Measurements from ENCODE around the gene ZBTB40.

Gene ZBTB40

GRCh38 chr1:22457836-22458235 lies 6.2 kb downstream of the ZBTB40 start:
- DNase-seq = no peak
- in situ Hi-C loops (cut with HindIII; ENCODE audit: low pct_ligation_motif_present, low pct_unique_long_range_greater_than_20kb, low sequenced_read_pairs) = no loop called here

GRCh38 chr1:22461100-22461499 lies 9.4 kb downstream of the ZBTB40 start:
- no peak for DNase-seq
- in situ Hi-C loops (cut with HindIII; ENCODE audit: low pct_ligation_motif_present, low pct_unique_long_range_greater_than_20kb, low sequenced_read_pairs) = no loop called here

- DNase-seq = no peak
- in situ Hi-C loops (cut with HindIII; ENCODE audit: low pct_ligation_motif_present, low pct_unique_long_range_greater_than_20kb, low sequenced_read_pairs) = no loop called here
Observed at GRCh38 chr1:22461678-22462527, 10.3 kb downstream of the ZBTB40 start.

GRCh38 chr1:22462928-22463327 lies 11.3 kb downstream of the ZBTB40 start:
- in situ Hi-C loops (cut with HindIII; ENCODE audit: low pct_ligation_motif_present, low pct_unique_long_range_greater_than_20kb, low sequenced_read_pairs) = no loop called here
- DNase-seq = no peak

GRCh38 chr1:22465015-22465565 lies 13.4 kb downstream of the ZBTB40 start:
- in situ Hi-C loops (cut with HindIII; ENCODE audit: low pct_ligation_motif_present, low pct_unique_long_range_greater_than_20kb, low sequenced_read_pairs) = no loop called here

GRCh38 chr1:22465671-22466070 lies 14.0 kb downstream of the ZBTB40 start:
- DNase-seq = no peak
- in situ Hi-C loops (cut with HindIII; ENCODE audit: low pct_ligation_motif_present, low pct_unique_long_range_greater_than_20kb, low sequenced_read_pairs) = no loop called here

More at GRCh38 chr1:22465015-22465565, 13.4 kb downstream of the ZBTB40 start:
- no peak for DNase-seq

GRCh38 chr1:22470227-22470626 lies 18.6 kb downstream of the ZBTB40 start:
- in situ Hi-C loops (cut with HindIII; ENCODE audit: low pct_ligation_motif_present, low pct_unique_long_range_greater_than_20kb, low sequenced_read_pairs) = no loop called here
- DNase-seq = no peak

GRCh38 chr1:22471078-22471477 lies 19.4 kb downstream of the ZBTB40 start:
- no peak for DNase-seq
- in situ Hi-C loops (cut with HindIII; ENCODE audit: low pct_ligation_motif_present, low pct_unique_long_range_greater_than_20kb, low sequenced_read_pairs) = no loop called here

GRCh38 chr1:22471610-22472009 lies 20.0 kb downstream of the ZBTB40 start:
- no peak for DNase-seq
- in situ Hi-C loops (cut with HindIII; ENCODE audit: low pct_ligation_motif_present, low pct_unique_long_range_greater_than_20kb, low sequenced_read_pairs) = no loop called here

GRCh38 chr1:22472596-22472995 lies 20.9 kb downstream of the ZBTB40 start:
- DNase-seq = no peak
- in situ Hi-C loops (cut with HindIII; ENCODE audit: low pct_ligation_motif_present, low pct_unique_long_range_greater_than_20kb, low sequenced_read_pairs) = no loop called here

GRCh38 chr1:22473952-22474351 lies 22.3 kb downstream of the ZBTB40 start:
- DNase-seq = no peak
- in situ Hi-C loops (cut with HindIII; ENCODE audit: low pct_ligation_motif_present, low pct_unique_long_range_greater_than_20kb, low sequenced_read_pairs) = no loop called here

- no peak for DNase-seq
- in situ Hi-C loops (cut with HindIII; ENCODE audit: low pct_ligation_motif_present, low pct_unique_long_range_greater_than_20kb, low sequenced_read_pairs) = no loop called here
Observed at GRCh38 chr1:22476566-22476965, 24.9 kb downstream of the ZBTB40 start.

- in situ Hi-C loops (cut with HindIII; ENCODE audit: low pct_ligation_motif_present, low pct_unique_long_range_greater_than_20kb, low sequenced_read_pairs) = no loop called here
- DNase-seq = no peak
Observed at GRCh38 chr1:22483121-22483520, 31.5 kb downstream of the ZBTB40 start.

- no peak for DNase-seq
- in situ Hi-C loops (cut with HindIII; ENCODE audit: low pct_ligation_motif_present, low pct_unique_long_range_greater_than_20kb, low sequenced_read_pairs) = no loop called here
Observed at GRCh38 chr1:22484706-22485345, 33.2 kb downstream of the ZBTB40 start.

- in situ Hi-C loops (cut with HindIII; ENCODE audit: low pct_ligation_motif_present, low pct_unique_long_range_greater_than_20kb, low sequenced_read_pairs) = no loop called here
- no peak for DNase-seq
Observed at GRCh38 chr1:22485431-22485830, 33.8 kb downstream of the ZBTB40 start.

- no peak for DNase-seq
- in situ Hi-C loops (cut with HindIII; ENCODE audit: low pct_ligation_motif_present, low pct_unique_long_range_greater_than_20kb, low sequenced_read_pairs) = no loop called here
Observed at GRCh38 chr1:22487781-22488180, 36.1 kb downstream of the ZBTB40 start.

GRCh38 chr1:22488319-22488718 lies 36.7 kb downstream of the ZBTB40 start:
- in situ Hi-C loops (cut with HindIII; ENCODE audit: low pct_ligation_motif_present, low pct_unique_long_range_greater_than_20kb, low sequenced_read_pairs) = no loop called here
- no peak for DNase-seq

GRCh38 chr1:22489278-22489677 lies 37.6 kb downstream of the ZBTB40 start:
- in situ Hi-C loops (cut with HindIII; ENCODE audit: low pct_ligation_motif_present, low pct_unique_long_range_greater_than_20kb, low sequenced_read_pairs) = no loop called here
- DNase-seq = no peak

GRCh38 chr1:22489823-22490222 lies 38.2 kb downstream of the ZBTB40 start:
- DNase-seq = no peak
- in situ Hi-C loops (cut with HindIII; ENCODE audit: low pct_ligation_motif_present, low pct_unique_long_range_greater_than_20kb, low sequenced_read_pairs) = no loop called here

- no peak for DNase-seq
- in situ Hi-C loops (cut with HindIII; ENCODE audit: low pct_ligation_motif_present, low pct_unique_long_range_greater_than_20kb, low sequenced_read_pairs) = no loop called here
Observed at GRCh38 chr1:22490309-22490708, 38.7 kb downstream of the ZBTB40 start.

All from ACHN (cell line).